Neural progenitor cell (in vitro differentiated cells): ENCODE results near the gene RFX1. TPM values are rescaled to one million over a fixed set of nuclear protein-coding genes. Genes with fewer than 3 reads are reported as not detected.
A peak's percentile ranks its signal among the peaks of the same experiment; 100 is the strongest.

Experiments
- DNase-seq: peaks from one replicate; pipeline ENCODE4 v3.0.0-alpha.2; 2016; ENCODE audit warnings: low spot score
- H2AFZ ChIP-seq: fragments of 200-600 bp; sonication (generic); replicated peaks from 2 replicates; pipeline ENCODE4 v1.6.1; 2016; ENCODE audit warnings: antibody characterized with exemption
- H3F3A ChIP-seq: fragments of 200-600 bp; sonication (generic); 2 replicates; pipeline ENCODE4 v1.6.1; 2016; ENCODE audit warnings: antibody characterized with exemption, low read depth
- H3K27ac ChIP-seq: fragments of 200-600 bp; sonication (generic); 2 replicates; pipeline ENCODE4 v1.5.1; 2016; ENCODE audit warnings: mild to moderate bottlenecking
- H3K27me3 ChIP-seq: fragments of 200-600 bp; sonication (generic); 2 replicates; pipeline ENCODE4 v1.6.1; 2016; ENCODE audit warnings: mild to moderate bottlenecking, moderate library complexity
- H3K36me3 ChIP-seq: fragments of 200-600 bp; sonication (generic); 2 replicates; pipeline ENCODE4 v1.5.1; 2016
- H3K4me1 ChIP-seq: fragments of 200-600 bp; sonication (generic); 2 replicates; pipeline ENCODE4 v1.6.1; 2016; ENCODE audit warnings: mixed run types
- H3K4me2 ChIP-seq: fragments of 200-600 bp; sonication (generic); 2 replicates; pipeline ENCODE4 v1.6.1; 2016
- H3K4me3 ChIP-seq: fragments of 200-600 bp; sonication (generic); 2 replicates; pipeline ENCODE4 v1.5.1; 2016
- H3K79me2 ChIP-seq: fragments of 200-600 bp; sonication (generic); 2 replicates; pipeline ENCODE4 v1.6.1; 2016; ENCODE audit warnings: low read depth
- H3K9ac ChIP-seq: fragments of 200-600 bp; sonication (generic); 2 replicates; pipeline ENCODE4 v1.6.1; 2016
- H3K9me3 ChIP-seq: fragments of 200-600 bp; sonication (generic); 2 replicates; pipeline ENCODE4 v1.5.1; 2016; ENCODE audit warnings: low read depth
- H4K20me1 ChIP-seq: fragments of 200-600 bp; sonication (generic); 2 replicates; pipeline ENCODE4 v1.6.1; 2016; ENCODE audit warnings: low read depth
- H3K27ac Mint-ChIP-seq: 3 replicates; pipeline ENCODE4 v1.8.0; 2021; ENCODE audit warnings: mixed read lengths
- H3K27me3 Mint-ChIP-seq: 2 replicates; pipeline ENCODE4 v1.8.0; 2022; ENCODE audit warnings: low read depth, mild to moderate bottlenecking, inconsistent platforms, moderate library complexity, mixed read lengths; ENCODE audit not compliant: insufficient read depth
- H3K36me3 Mint-ChIP-seq: 3 replicates; pipeline ENCODE4 v1.8.0; 2021; ENCODE audit warnings: mixed read lengths
- H3K4me1 Mint-ChIP-seq: 3 replicates; pipeline ENCODE4 v1.8.0; 2021; ENCODE audit warnings: mixed read lengths
- H3K4me3 Mint-ChIP-seq: 3 replicates; pipeline ENCODE4 v1.8.0; 2021; ENCODE audit warnings: mild to moderate bottlenecking, moderate library complexity, mixed read lengths
- H3K9me3 Mint-ChIP-seq: 3 replicates; pipeline ENCODE4 v1.8.0; 2020; ENCODE audit warnings: mixed read lengths
- CTCF ChIP-seq: fragments of 200-600 bp; sonication (generic); IDR thresholded peaks from 2 replicates; pipeline ENCODE4 v1.5.1; 2017; ENCODE audit warnings: antibody characterized with exemption, mild to moderate bottlenecking
- EZH2 ChIP-seq: fragments of 200-600 bp; sonication (generic); IDR thresholded peaks from 2 replicates; pipeline ENCODE4 v1.6.1; 2017; ENCODE audit warnings: antibody characterized with exemption, mild to moderate bottlenecking, moderate library complexity
- EZH2phosphoT487 ChIP-seq: fragments of 200-600 bp; sonication (generic); IDR thresholded peaks from 2 replicates; pipeline ENCODE4 v1.6.1; 2017; ENCODE audit warnings: antibody characterized with exemption
- total RNA-seq: library from RNA; depleted of rRNA; stranded (reverse); fragments of >200 nt; gene quantifications from 2 replicates; pipeline ENCODE4 v1.2.3, GENCODE V29; 2015; ENCODE audit warnings: low replicate concordance

RFX1 gene
- total RNA-seq, 1 donor from 2014 or later = 1.0 TPM

GRCh38 chr19:14002571-14003250, 3.4 kb downstream of the RFX1 start:
- peaks cover 10% of the 10 kb centered on the region for H3K9me3 Mint-ChIP-seq
- no peak overlapping the region for H3K4me3 ChIP-seq
- peaks cover 20% of the 10 kb centered on the region for H3K4me1 Mint-ChIP-seq
- peaks cover 44% of the 10 kb centered on the region for H3K79me2 ChIP-seq
- H2AFZ ChIP-seq = no peak overlapping the region
- H3F3A ChIP-seq = peaks cover 9% of the 10 kb centered on the region
- no peak for DNase-seq
- peaks cover 4% of the 10 kb centered on the region for H3K36me3 ChIP-seq
- no peaks in the 10 kb centered on the region for H3K27me3 ChIP-seq
- no peaks in the 10 kb centered on the region for H3K9me3 ChIP-seq
- H3K27ac ChIP-seq = no peak overlapping the region
- no peak overlapping the region for H3K4me2 ChIP-seq
- H3K9ac ChIP-seq = no peak overlapping the region
- H3K4me3 Mint-ChIP-seq = no peak overlapping the region
- peak overlapping the region; percentile 63 for H3K27ac Mint-ChIP-seq
- peaks cover 6% of the 10 kb centered on the region for H4K20me1 ChIP-seq
- peaks cover 14% of the 10 kb centered on the region for H3K27me3 Mint-ChIP-seq
- no peaks in the 10 kb centered on the region for H3K4me1 ChIP-seq
- TF ChIP-seq CTCF (no peak), EZH2 (no peak), EZH2phosphoT487 (no peak)
- peaks cover 15% of the 10 kb centered on the region for H3K36me3 Mint-ChIP-seq

- Histone ChIP-seq H3K79me2 (peaks cover 44% of the 10 kb centered on the region), H4K20me1 (peaks cover 6% of the 10 kb centered on the region), H3K27me3 (no peaks in the 10 kb centered on the region), H3K36me3 (peaks cover 4% of the 10 kb centered on the region), H3K9me3 (no peaks in the 10 kb centered on the region), H3K4me3 (no peak overlapping the region), H3K4me1 (no peaks in the 10 kb centered on the region), H3K27ac (no peak overlapping the region), H3F3A (peaks cover 9% of the 10 kb centered on the region), H3K9ac (no peak overlapping the region), H2AFZ (no peak overlapping the region), H3K4me2 (no peak overlapping the region)
- Mint-ChIP-seq H3K36me3 (peaks cover 15% of the 10 kb centered on the region), H3K27me3 (peaks cover 4% of the 10 kb centered on the region), H3K4me1 (peaks cover 13% of the 10 kb centered on the region), H3K27ac (no peak overlapping the region), H3K9me3 (peaks cover 10% of the 10 kb centered on the region), H3K4me3 (peak overlapping the region; percentile 25)
- no peak for DNase-seq
- TF ChIP-seq CTCF (no peak), EZH2phosphoT487 (no peak), EZH2 (no peak)
These were observed 5.3 kb downstream of the RFX1 start for GRCh38 chr19:14000691-14001375.

- TF ChIP-seq EZH2phosphoT487 (no peak), CTCF (no peak), EZH2 (no peak)
- H3K27me3 Mint-ChIP-seq = no peaks in the 10 kb centered on the region
- H3K4me3 Mint-ChIP-seq = no peak overlapping the region
These were observed 7.0 kb downstream of the RFX1 start for GRCh38 chr19:13999085-13999484.

More at GRCh38 chr19:13999085-13999484, 7.0 kb downstream of the RFX1 start:
- H3K9ac ChIP-seq = no peak overlapping the region
- H3K4me1 ChIP-seq = no peaks in the 10 kb centered on the region
- no peaks in the 10 kb centered on the region for H3K9me3 ChIP-seq
- no peaks in the 10 kb centered on the region for H4K20me1 ChIP-seq
- Mint-ChIP-seq H3K9me3 (peaks cover 10% of the 10 kb centered on the region), H3K36me3 (peaks cover 15% of the 10 kb centered on the region), H3K27ac (no peak overlapping the region), H3K4me1 (peaks cover 2% of the 10 kb centered on the region)
- H3F3A ChIP-seq = no peaks in the 10 kb centered on the region
- DNase-seq = no peak
- no peak overlapping the region for H3K27ac ChIP-seq
- peaks cover 31% of the 10 kb centered on the region for H3K79me2 ChIP-seq
- H2AFZ ChIP-seq = no peak overlapping the region
- H3K4me3 ChIP-seq = no peak overlapping the region
- no peaks in the 10 kb centered on the region for H3K27me3 ChIP-seq
- H3K36me3 ChIP-seq = peaks cover 4% of the 10 kb centered on the region
- H3K4me2 ChIP-seq = no peak overlapping the region
